ENCODE data around the gene EPC2.

- TF ChIP-seq CTCF (conservative IDR thresholded peaks at IDR 0.05; ENCODE audit: low read depth in 2 of 2) (no peak), JUNB (IDR thresholded peaks at IDR 0.05; ENCODE audit: unreplicated experiment) (no peak)
These were observed 165.5 kb downstream of the EPC2 start for GRCh38 chr2:148810081-148810480.

Measured in GM23338 (cell line).